ENCODE measurements around the gene ROR2.

- TF ChIP-seq CTCF (IDR thresholded peaks at IDR 0.05) (no peak), POLR2A (IDR thresholded peaks at IDR 0.05) (no peak)
Observed at GRCh38 chr9:91664663-91665062, 285.4 kb downstream of the ROR2 start.
